OCI-LY3 (cell line): Measurements from ENCODE around the gene SLC20A1.

Experiments
- EZH2phosphoT487 ChIP-seq: fragments of 200-600 bp; shearing (Covaris generic); IDR thresholded peaks from 2 replicates; pipeline ENCODE4 v1.6.1; 2018; ENCODE audit warnings: antibody characterized with exemption, mixed run types, low read depth
- TF ChIP-seq, protein P1 (sequence below): fragments of 200-600, 300-600 bp; sonication (generic); IDR thresholded peaks from 2 replicates; pipeline ENCODE4 v1.5.1; 2014; ENCODE audit warnings: antibody characterized with exemption, low read length, low read depth

DNA sequence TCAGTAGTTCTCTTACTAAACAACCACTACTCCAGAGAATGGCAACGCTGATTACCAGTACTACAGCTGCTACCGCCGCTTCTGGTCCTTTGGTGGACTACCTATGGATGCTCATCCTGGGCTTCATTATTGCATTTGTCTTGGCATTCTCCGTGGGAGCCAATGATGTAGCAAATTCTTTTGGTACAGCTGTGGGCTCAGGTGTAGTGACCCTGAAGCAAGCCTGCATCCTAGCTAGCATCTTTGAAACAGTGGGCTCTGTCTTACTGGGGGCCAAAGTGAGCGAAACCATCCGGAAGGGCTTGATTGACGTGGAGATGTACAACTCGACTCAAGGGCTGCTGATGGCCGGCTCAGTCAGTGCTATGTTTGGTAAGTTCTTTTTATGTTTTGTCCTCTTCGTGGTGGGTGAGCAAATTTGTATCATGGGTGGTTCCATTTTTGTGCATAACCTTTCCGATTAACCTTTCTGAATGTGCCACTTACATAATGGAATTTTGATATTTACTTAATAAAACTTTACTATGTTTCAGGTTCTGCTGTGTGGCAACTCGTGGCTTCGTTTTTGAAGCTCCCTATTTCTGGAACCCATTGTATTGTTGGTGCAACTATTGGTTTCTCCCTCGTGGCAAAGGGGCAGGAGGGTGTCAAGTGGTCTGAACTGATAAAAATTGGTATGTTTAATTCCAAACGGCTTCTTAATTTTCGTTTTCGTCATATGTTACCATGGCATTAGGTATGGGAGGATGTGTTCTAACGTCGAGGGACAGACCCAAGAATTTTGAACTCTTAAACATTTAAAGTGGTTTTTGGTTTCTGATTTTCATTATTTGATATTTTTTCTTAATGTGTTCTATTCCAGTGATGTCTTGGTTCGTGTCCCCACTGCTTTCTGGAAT lies 1.3 kb downstream of the SLC20A1 start:
- TF ChIP-seq, protein P1, sequence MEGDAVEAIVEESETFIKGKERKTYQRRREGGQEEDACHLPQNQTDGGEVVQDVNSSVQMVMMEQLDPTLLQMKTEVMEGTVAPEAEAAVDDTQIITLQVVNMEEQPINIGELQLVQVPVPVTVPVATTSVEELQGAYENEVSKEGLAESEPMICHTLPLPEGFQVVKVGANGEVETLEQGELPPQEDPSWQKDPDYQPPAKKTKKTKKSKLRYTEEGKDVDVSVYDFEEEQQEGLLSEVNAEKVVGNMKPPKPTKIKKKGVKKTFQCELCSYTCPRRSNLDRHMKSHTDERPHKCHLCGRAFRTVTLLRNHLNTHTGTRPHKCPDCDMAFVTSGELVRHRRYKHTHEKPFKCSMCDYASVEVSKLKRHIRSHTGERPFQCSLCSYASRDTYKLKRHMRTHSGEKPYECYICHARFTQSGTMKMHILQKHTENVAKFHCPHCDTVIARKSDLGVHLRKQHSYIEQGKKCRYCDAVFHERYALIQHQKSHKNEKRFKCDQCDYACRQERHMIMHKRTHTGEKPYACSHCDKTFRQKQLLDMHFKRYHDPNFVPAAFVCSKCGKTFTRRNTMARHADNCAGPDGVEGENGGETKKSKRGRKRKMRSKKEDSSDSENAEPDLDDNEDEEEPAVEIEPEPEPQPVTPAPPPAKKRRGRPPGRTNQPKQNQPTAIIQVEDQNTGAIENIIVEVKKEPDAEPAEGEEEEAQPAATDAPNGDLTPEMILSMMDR: no peak
- no peak for TF ChIP-seq EZH2phosphoT487
